Erythroblast (primary cell): ENCODE measurements around the gene KIF18B.

ENCODE experiments used
- GATA1 ChIP-seq: IDR thresholded peaks from 2 replicates; pipeline ENCODE4 v1.6.1; 2011; ENCODE audit warnings: low read depth, mild to moderate bottlenecking, control low read depth, low read length, moderate library complexity
- POLR2A ChIP-seq: IDR thresholded peaks from 2 replicates; pipeline ENCODE4 v1.6.1; 2011; ENCODE audit warnings: mild to moderate bottlenecking, low read length

DNA sequence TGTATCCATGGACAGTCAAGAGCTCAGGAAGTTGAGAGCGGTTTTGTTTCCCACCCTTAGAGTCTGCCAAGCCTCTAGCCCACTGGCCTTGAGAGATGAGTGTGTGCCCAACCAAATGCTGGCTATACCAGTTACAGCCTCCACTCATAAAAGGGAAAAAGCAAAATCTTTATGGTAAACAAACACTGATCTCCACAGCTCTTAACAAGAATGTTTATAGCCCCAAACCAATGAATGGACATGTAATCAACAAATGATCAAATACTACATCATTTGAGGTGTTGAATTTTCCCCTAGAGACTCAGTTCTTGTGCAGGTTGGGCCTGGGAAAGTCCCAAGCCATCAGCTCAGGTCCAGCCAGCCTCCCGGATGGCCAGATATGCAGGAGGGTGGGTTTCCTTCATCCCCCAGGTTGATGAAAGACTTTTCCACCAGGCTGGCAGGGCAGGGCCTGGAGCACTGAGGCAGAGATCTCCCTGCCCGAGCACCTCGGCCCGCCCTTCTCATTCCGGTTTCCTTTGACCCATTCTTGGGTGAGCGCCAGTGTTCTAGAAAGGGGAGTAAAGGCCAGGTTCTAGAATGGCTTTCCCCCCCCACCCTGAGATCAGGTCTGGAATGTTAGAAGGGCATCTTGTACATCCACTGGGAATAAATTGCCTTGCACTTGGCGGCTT, 44.4 kb downstream of the KIF18B start:
- no peak for TF ChIP-seq POLR2A
- no peak for TF ChIP-seq GATA1
